ENCODE data around the gene LRRC63.

Gene LRRC63

GRCh38 chr13:46297361-46297811, 85.7 kb downstream of the LRRC63 start:
- Histone ChIP-seq H3K4me1 (ENCODE audit: control extremely low read depth in 1 of 4, control insufficient read depth in 4 of 4, insufficient read depth in 4 of 4, low read length in 3 of 4) (peaks cover 11 to 44% (median 27%) of the 10 kb centered on the region in 4 experiments), H3K4me3 (ENCODE audit: control insufficient read depth in 1 of 7, extremely low read depth in 1 of 7, insufficient read depth in 4 of 7, low read depth in 2 of 7, low read length in 6 of 7) (peak overlapping the region in 1 of 7 experiments; percentile 45), H3K36me3 (ENCODE audit: control insufficient read depth in 4 of 4, insufficient read depth in 4 of 4, low read length in 3 of 4) (no peaks in the 10 kb centered on the region), H3K9me3 (ENCODE audit: control extremely low read depth in 1 of 5, control insufficient read depth in 4 of 5, insufficient read depth in 2 of 5, low read depth in 1 of 5, low read length in 4 of 5) (peaks cover 0 to 3% (median 0%) of the 10 kb centered on the region in 5 experiments), H3K27ac (ENCODE audit: insufficient read depth in 1 of 2, low read depth in 1 of 2, low read length in 2 of 2, poor library complexity in 1 of 2, severe bottlenecking in 2 of 2) (no peak overlapping the region), H3K27me3 (replicated peaks in 2 of 5; ENCODE audit: control insufficient read depth in 4 of 5, insufficient read depth in 5 of 5, low read length in 4 of 5) (no peaks in the 10 kb centered on the region)
- peak in 2 of 3 donors; percentile 49 to 64 for DNase-seq
- ChIA-PET CTCF (interaction anchor here (1.0 kb wide), 2 partner anchors 130 to 139 kb away, joined by 3 read pairs; no protein-coding TSS in a partner anchor), POLR2A (no interaction called here)
- WGBS (ENCODE audit: insufficient coverage) = 0% methylated on average over 3 of the region's 3 CpGs

GRCh38 chr13:46303742-46304385, 92.1 kb downstream of the LRRC63 start:
- peaks cover 0 to 14% (median 10%) of the 10 kb centered on the region in 4 experiments for H3K4me1 ChIP-seq (ENCODE audit: control extremely low read depth in 1 of 4, control insufficient read depth in 4 of 4, insufficient read depth in 4 of 4, low read length in 3 of 4)
- 17% methylated on average over 2 of the region's 7 CpGs for WGBS (ENCODE audit: insufficient coverage)
- CTCF ChIA-PET = interaction anchor here (0.7 to 1.6 kb wide), 4 partner anchors 10 to 18 kb away, joined by 3 to 9 read pairs (median 3); no protein-coding TSS in a partner anchor
- H3K36me3 ChIP-seq (ENCODE audit: control insufficient read depth in 4 of 4, insufficient read depth in 4 of 4, low read length in 3 of 4) = no peaks in the 10 kb centered on the region
- POLR2A ChIA-PET = no interaction called here
- peak overlapping the region in 1 of 7 experiments; percentile 48 for H3K4me3 ChIP-seq (ENCODE audit: control insufficient read depth in 1 of 7, extremely low read depth in 1 of 7, insufficient read depth in 4 of 7, low read depth in 2 of 7, low read length in 6 of 7)
- peak overlapping the region in 1 of 2 experiments; percentile 35 for H3K27ac ChIP-seq (ENCODE audit: insufficient read depth in 1 of 2, low read depth in 1 of 2, low read length in 2 of 2, poor library complexity in 1 of 2, severe bottlenecking in 2 of 2)
- H3K27me3 ChIP-seq (replicated peaks in 2 of 5; ENCODE audit: control insufficient read depth in 4 of 5, insufficient read depth in 5 of 5, low read length in 4 of 5) = no peaks in the 10 kb centered on the region
- H3K9me3 ChIP-seq (ENCODE audit: control extremely low read depth in 1 of 5, control insufficient read depth in 4 of 5, insufficient read depth in 2 of 5, low read depth in 1 of 5, low read length in 4 of 5) = peaks cover 0 to 3% (median 0%) of the 10 kb centered on the region in 5 experiments
- DNase-seq = peak in 2 of 3 donors; percentile 85 to 90

GRCh38 chr13:46304546-46304945, 92.8 kb downstream of the LRRC63 start:
- Histone ChIP-seq H3K27ac (ENCODE audit: insufficient read depth in 1 of 2, low read depth in 1 of 2, low read length in 2 of 2, poor library complexity in 1 of 2, severe bottlenecking in 2 of 2) (no peak overlapping the region), H3K4me3 (ENCODE audit: control insufficient read depth in 1 of 7, extremely low read depth in 1 of 7, insufficient read depth in 4 of 7, low read depth in 2 of 7, low read length in 6 of 7) (no peak overlapping the region), H3K9me3 (ENCODE audit: control extremely low read depth in 1 of 5, control insufficient read depth in 4 of 5, insufficient read depth in 2 of 5, low read depth in 1 of 5, low read length in 4 of 5) (peaks cover 0 to 3% (median under 1%) of the 10 kb centered on the region in 5 experiments), H3K4me1 (ENCODE audit: control extremely low read depth in 1 of 4, control insufficient read depth in 4 of 4, insufficient read depth in 4 of 4, low read length in 3 of 4) (peaks cover 0 to 14% (median 10%) of the 10 kb centered on the region in 4 experiments), H3K27me3 (replicated peaks in 2 of 5; ENCODE audit: control insufficient read depth in 4 of 5, insufficient read depth in 5 of 5, low read length in 4 of 5) (no peaks in the 10 kb centered on the region), H3K36me3 (ENCODE audit: control insufficient read depth in 4 of 4, insufficient read depth in 4 of 4, low read length in 3 of 4) (no peaks in the 10 kb centered on the region)
- CTCF ChIA-PET = interaction anchor here (0.7 to 1.6 kb wide), 3 partner anchors 15 to 134 kb away, joined by 3 to 9 read pairs (median 3); no protein-coding TSS in a partner anchor
- no peak for DNase-seq
- POLR2A ChIA-PET = no interaction called here
- WGBS (ENCODE audit: insufficient coverage) = 100% methylated on average over 1 of the region's 3 CpGs

- ChIA-PET CTCF (interaction anchor here (1.1 to 1.4 kb wide), 2 partner anchors 12 kb away, joined by 3 read pairs; no protein-coding TSS in a partner anchor), POLR2A (no interaction called here)
- Histone ChIP-seq H3K27me3 (replicated peaks in 2 of 5; ENCODE audit: control insufficient read depth in 4 of 5, insufficient read depth in 5 of 5, low read length in 4 of 5) (no peaks in the 10 kb centered on the region), H3K27ac (ENCODE audit: insufficient read depth in 1 of 2, low read depth in 1 of 2, low read length in 2 of 2, poor library complexity in 1 of 2, severe bottlenecking in 2 of 2) (no peak overlapping the region), H3K4me3 (ENCODE audit: control insufficient read depth in 1 of 7, extremely low read depth in 1 of 7, insufficient read depth in 4 of 7, low read depth in 2 of 7, low read length in 6 of 7) (no peak overlapping the region), H3K4me1 (ENCODE audit: control extremely low read depth in 1 of 4, control insufficient read depth in 4 of 4, insufficient read depth in 4 of 4, low read length in 3 of 4) (peaks cover 0 to 14% (median 10%) of the 10 kb centered on the region in 4 experiments), H3K9me3 (ENCODE audit: control extremely low read depth in 1 of 5, control insufficient read depth in 4 of 5, insufficient read depth in 2 of 5, low read depth in 1 of 5, low read length in 4 of 5) (peaks cover 0 to 6% (median 0%) of the 10 kb centered on the region in 5 experiments), H3K36me3 (ENCODE audit: control insufficient read depth in 4 of 4, insufficient read depth in 4 of 4, low read length in 3 of 4) (no peaks in the 10 kb centered on the region)
- WGBS (ENCODE audit: insufficient coverage) = 100% methylated on average over 1 of the region's 1 CpG
- DNase-seq = peak in 2 of 3 donors; percentile 26 to 38
Observed at GRCh38 chr13:46307554-46307953, 95.8 kb downstream of the LRRC63 start.

GRCh38 chr13:46310066-46310465, 98.3 kb downstream of the LRRC63 start:
- H3K27me3 ChIP-seq (replicated peaks in 2 of 5; ENCODE audit: control insufficient read depth in 4 of 5, insufficient read depth in 5 of 5, low read length in 4 of 5) = no peaks in the 10 kb centered on the region
- H3K36me3 ChIP-seq (ENCODE audit: control insufficient read depth in 4 of 4, insufficient read depth in 4 of 4, low read length in 3 of 4) = no peaks in the 10 kb centered on the region
- 100% methylated on average over 1 of the region's 1 CpG for WGBS (ENCODE audit: insufficient coverage)
- POLR2A ChIA-PET = no interaction called here
- peaks cover 0 to 6% (median 0%) of the 10 kb centered on the region in 5 experiments for H3K9me3 ChIP-seq (ENCODE audit: control extremely low read depth in 1 of 5, control insufficient read depth in 4 of 5, insufficient read depth in 2 of 5, low read depth in 1 of 5, low read length in 4 of 5)
- CTCF ChIA-PET = no interaction called here
- H3K27ac ChIP-seq (ENCODE audit: insufficient read depth in 1 of 2, low read depth in 1 of 2, low read length in 2 of 2, poor library complexity in 1 of 2, severe bottlenecking in 2 of 2) = no peak overlapping the region
- no peak for DNase-seq
- H3K4me1 ChIP-seq (ENCODE audit: control extremely low read depth in 1 of 4, control insufficient read depth in 4 of 4, insufficient read depth in 4 of 4, low read length in 3 of 4) = no peaks in the 10 kb centered on the region
- no peak overlapping the region for H3K4me3 ChIP-seq (ENCODE audit: control insufficient read depth in 1 of 7, extremely low read depth in 1 of 7, insufficient read depth in 4 of 7, low read depth in 2 of 7, low read length in 6 of 7)

- ChIA-PET POLR2A (interaction anchor here (0.6 kb wide), 1 partner anchor 182 kb away, joined by 4 read pairs; no protein-coding TSS in a partner anchor), CTCF (no interaction called here)
- no peak overlapping the region for H3K4me3 ChIP-seq (ENCODE audit: control insufficient read depth in 1 of 7, extremely low read depth in 1 of 7, insufficient read depth in 4 of 7, low read depth in 2 of 7, low read length in 6 of 7)
- H3K36me3 ChIP-seq (ENCODE audit: control insufficient read depth in 4 of 4, insufficient read depth in 4 of 4, low read length in 3 of 4) = no peaks in the 10 kb centered on the region
- DNase-seq = no peak
- no CpG with 5 or more reads among the region's 2 CpGs for WGBS (ENCODE audit: insufficient coverage)
- H3K4me1 ChIP-seq (ENCODE audit: control extremely low read depth in 1 of 4, control insufficient read depth in 4 of 4, insufficient read depth in 4 of 4, low read length in 3 of 4) = no peaks in the 10 kb centered on the region
- H3K27me3 ChIP-seq (replicated peaks in 2 of 5; ENCODE audit: control insufficient read depth in 4 of 5, insufficient read depth in 5 of 5, low read length in 4 of 5) = no peaks in the 10 kb centered on the region
- H3K9me3 ChIP-seq (ENCODE audit: control extremely low read depth in 1 of 5, control insufficient read depth in 4 of 5, insufficient read depth in 2 of 5, low read depth in 1 of 5, low read length in 4 of 5) = peaks cover 0 to 6% (median 0%) of the 10 kb centered on the region in 5 experiments
- no peak overlapping the region for H3K27ac ChIP-seq (ENCODE audit: insufficient read depth in 1 of 2, low read depth in 1 of 2, low read length in 2 of 2, poor library complexity in 1 of 2, severe bottlenecking in 2 of 2)
Observed at GRCh38 chr13:46311217-46311616, 99.5 kb downstream of the LRRC63 start.

GRCh38 chr13:46313024-46313423, 101.3 kb downstream of the LRRC63 start:
- POLR2A ChIA-PET = no interaction called here

More at GRCh38 chr13:46313024-46313423, 101.3 kb downstream of the LRRC63 start:
- DNase-seq = no peak
- CTCF ChIA-PET = interaction anchor here (0.7 to 1.5 kb wide), 2 partner anchors 9 to 16 kb away, joined by 3 read pairs; no protein-coding TSS in a partner anchor
- Histone ChIP-seq H3K4me3 (ENCODE audit: control insufficient read depth in 1 of 7, extremely low read depth in 1 of 7, insufficient read depth in 4 of 7, low read depth in 2 of 7, low read length in 6 of 7) (no peak overlapping the region), H3K4me1 (ENCODE audit: control extremely low read depth in 1 of 4, control insufficient read depth in 4 of 4, insufficient read depth in 4 of 4, low read length in 3 of 4) (no peaks in the 10 kb centered on the region), H3K9me3 (ENCODE audit: control extremely low read depth in 1 of 5, control insufficient read depth in 4 of 5, insufficient read depth in 2 of 5, low read depth in 1 of 5, low read length in 4 of 5) (peaks cover 0 to 6% (median 0%) of the 10 kb centered on the region in 5 experiments), H3K27ac (ENCODE audit: insufficient read depth in 1 of 2, low read depth in 1 of 2, low read length in 2 of 2, poor library complexity in 1 of 2, severe bottlenecking in 2 of 2) (no peak overlapping the region), H3K27me3 (replicated peaks in 2 of 5; ENCODE audit: control insufficient read depth in 4 of 5, insufficient read depth in 5 of 5, low read length in 4 of 5) (no peaks in the 10 kb centered on the region), H3K36me3 (ENCODE audit: control insufficient read depth in 4 of 4, insufficient read depth in 4 of 4, low read length in 3 of 4) (no peaks in the 10 kb centered on the region)
- 100% methylated on average over 1 of the region's 1 CpG for WGBS (ENCODE audit: insufficient coverage)

All from common myeloid progenitor, CD34-positive (primary cell).